HL-60/S4 (cell line): ENCODE measurements around the gene SAMSN1.
"Not testable (repeated sequence)": the region's sequence is repeated elsewhere in the genome, so short reads cannot be mapped to it uniquely, and the experiment has no call there.

Source experiments
- in situ Hi-C: fragments of 300-500 bp; cut with MboI; formaldehyde crosslinking; loops from 2 replicates; pipeline ENCODE4 v1.14.3; 2022; ENCODE audit warnings: low sequenced_read_pairs

Gene SAMSN1

GRCh38 chr21:14567331-14568279, 21.5 kb upstream of the SAMSN1 start:
- in situ Hi-C loops = no loop called here

GRCh38 chr21:14566894-14567293, 20.8 kb upstream of the SAMSN1 start:
- in situ Hi-C loops = no loop called here

- in situ Hi-C loops = no loop called here
Observed at GRCh38 chr21:14562959-14563358, 16.8 kb upstream of the SAMSN1 start.

GRCh38 chr21:14560555-14560954, 14.4 kb upstream of the SAMSN1 start:
- in situ Hi-C loops = no loop called here

- in situ Hi-C loops = no loop called here
Observed at GRCh38 chr21:14560139-14560538, 14.0 kb upstream of the SAMSN1 start.

- in situ Hi-C loops = no loop called here
Observed at GRCh38 chr21:14559102-14559501, 13.0 kb upstream of the SAMSN1 start.

GRCh38 chr21:14557413-14557812, 11.3 kb upstream of the SAMSN1 start:
- in situ Hi-C loops = no loop called here

GRCh38 chr21:14554948-14555347, 8.8 kb upstream of the SAMSN1 start:
- in situ Hi-C loops = no loop called here

- in situ Hi-C loops = no loop called here
Observed at GRCh38 chr21:14553422-14553821, 7.3 kb upstream of the SAMSN1 start.

- in situ Hi-C loops = no loop called here
Observed at GRCh38 chr21:14551741-14552140, 5.6 kb upstream of the SAMSN1 start.

- in situ Hi-C loops = no loop called here
Observed at GRCh38 chr21:14550135-14550534, 4.0 kb upstream of the SAMSN1 start.

GRCh38 chr21:14548779-14549178, 2.7 kb upstream of the SAMSN1 start:
- in situ Hi-C loops = no loop called here

- in situ Hi-C loops = no loop called here
Observed at GRCh38 chr21:14547834-14548513, 1.9 kb upstream of the SAMSN1 start.

GRCh38 chr21:14546719-14547118, 604 bp upstream of the SAMSN1 start:
- in situ Hi-C loops = not testable (repeated sequence)

- in situ Hi-C loops = no loop called here
Observed at GRCh38 chr21:14543983-14544382, 2.1 kb downstream of the SAMSN1 start.

- in situ Hi-C loops = no loop called here
Observed at GRCh38 chr21:14542638-14543037, 3.5 kb downstream of the SAMSN1 start.

- in situ Hi-C loops = no loop called here
Observed at GRCh38 chr21:14541841-14542490, 4.1 kb downstream of the SAMSN1 start.

GRCh38 chr21:14538483-14538882, 7.6 kb downstream of the SAMSN1 start:
- in situ Hi-C loops = no loop called here

GRCh38 chr21:14536929-14537328, 9.2 kb downstream of the SAMSN1 start:
- in situ Hi-C loops = no loop called here

- in situ Hi-C loops = no loop called here
Observed at GRCh38 chr21:14535702-14536101, 10.4 kb downstream of the SAMSN1 start.
